Measurements from ENCODE around the gene KLK2. TPM values are rescaled to one million over a fixed set of nuclear protein-coding genes. Genes with fewer than 3 reads are reported as not detected.

Gene KLK2
- total and polyA plus RNA-seq, 2 of the 4 experiments (the other 2 are of a cell fraction) = not detected

- H3K9ac ChIP-seq (ENCODE audit: low read depth, low read length) = no peak overlapping the region
- H3K4me2 ChIP-seq (ENCODE audit: low read depth, low read length) = no peak overlapping the region
- no peak overlapping the region for H4K91ac ChIP-seq (ENCODE audit: insufficient read depth, low read depth, low read length)
- no peak overlapping the region for H4K5ac ChIP-seq (ENCODE audit: low read depth, low read length)
- dilution Hi-C loops (cut with HindIII; ENCODE audit: low sequenced_read_pairs, unreplicated experiment) (no loop called here), intact Hi-C loops (cut with micrococcal nuclease) (no loop called here), in situ Hi-C loops (cut with MboI; ENCODE audit: low sequenced_read_pairs) (no loop called here)
- no peaks in the 10 kb centered on the region for H4K20me1 ChIP-seq (ENCODE audit: insufficient read depth, low read length)
- no peak overlapping the region for H4K8ac ChIP-seq (ENCODE audit: low read depth in 2 of 2, low read length in 2 of 2)
- H3K14ac ChIP-seq (replicated peaks; ENCODE audit: low read depth, low read length) = no peak overlapping the region
- H3K23ac ChIP-seq (ENCODE audit: low read depth, low read length) = no peak overlapping the region
- no peak overlapping the region for H2BK120ac ChIP-seq (ENCODE audit: low read depth, low read length)
- DNase-seq (no peak), ATAC-seq (ENCODE audit: low read depth) (no peak)
- H3K79me1 ChIP-seq (ENCODE audit: low read depth in 1 of 2, low read length in 2 of 2) = no peaks in the 10 kb centered on the region
- no peak overlapping the region for H2AK5ac ChIP-seq (ENCODE audit: low read depth, low read length)
- no peak overlapping the region for H3K18ac ChIP-seq (ENCODE audit: low read depth, low read length)
- H3K27me3 ChIP-seq (ENCODE audit: control insufficient read depth, insufficient read depth, low read length) = peaks cover 11% of the 10 kb centered on the region
- no peak overlapping the region for H2BK20ac ChIP-seq (ENCODE audit: low read depth, low read length)
- no peak overlapping the region for H2AK9ac ChIP-seq (replicated peaks; ENCODE audit: low read depth, low read length, poor library complexity)
- POLR2A ChIA-PET (ENCODE audit: unreplicated experiment) = no interaction called here
- no peaks in the 10 kb centered on the region for H3K4me1 ChIP-seq (ENCODE audit: control insufficient read depth, insufficient read depth, low read length)
- H3K9me1 ChIP-seq (ENCODE audit: insufficient read depth, low read length) = no peaks in the 10 kb centered on the region
- no TSS peak for BruUV-seq (replicated peaks)
- no peak overlapping the region for H3K4me3 ChIP-seq (ENCODE audit: insufficient read depth, low read depth, low read length)
- no peak overlapping the region for H3K27ac ChIP-seq (ENCODE audit: insufficient read depth, low read length)
- no peaks in the 10 kb centered on the region for H3K36me3 ChIP-seq (ENCODE audit: control insufficient read depth, insufficient read depth, low read length)
- H2AFZ ChIP-seq (replicated peaks; ENCODE audit: low read length, poor library complexity) = peak overlapping the region; percentile 32
- no peak overlapping the region for H2BK15ac ChIP-seq (ENCODE audit: low read depth, low read length)
- 4% methylated on average over 4 of the region's 29 CpGs; no CpG with 5 or more reads in 1 of the 2 experiments for WGBS, 2 experiments (ENCODE audit: extremely low coverage in 2 of 2, insufficient read length in 1 of 2)
- H3K9me3 ChIP-seq (ENCODE audit: control insufficient read depth, insufficient read depth, low read length) = no peaks in the 10 kb centered on the region
- CTCF ChIA-PET = interaction anchor here (1.3 kb wide), 1 partner anchor 9 kb away, joined by 3 read pairs; no protein-coding TSS in a partner anchor
- H3K4ac ChIP-seq (ENCODE audit: low read depth, low read length) = no peak overlapping the region
- no peak overlapping the region for H2BK5ac ChIP-seq (ENCODE audit: low read depth, low read length, poor library complexity, severe bottlenecking)
- H3K56ac ChIP-seq (ENCODE audit: extremely low read depth, insufficient read depth, low read length) = no peak overlapping the region
- no peak for TF ChIP-seq USF2 (IDR thresholded peaks at IDR 0.05; ENCODE audit: low read depth, low read length)
- no peak for TF ChIP-seq NFE2L2 (IDR thresholded peaks at IDR 0.05; ENCODE audit: low read depth, low read length)
- TF ChIP-seq CHD1 (IDR thresholded peaks at IDR 0.05; ENCODE audit: low read depth, low read length) = no peak
- TF ChIP-seq SMC3 (IDR thresholded peaks at IDR 0.05; ENCODE audit: low read depth, low read length) = no peak
- TF ChIP-seq ELK1 (IDR thresholded peaks at IDR 0.05; ENCODE audit: borderline replicate concordance, low read depth, low read length) = no peak
- TF ChIP-seq FOS (IDR thresholded peaks at IDR 0.05; ENCODE audit: low read depth, low read length) = no peak
- no peak for TF ChIP-seq RFX5 (IDR thresholded peaks at IDR 0.05; ENCODE audit: low read depth, low read length)
- TF ChIP-seq MXI1 (IDR thresholded peaks at IDR 0.05; ENCODE audit: borderline replicate concordance, low read depth, low read length) = no peak
- no peak for TF ChIP-seq MAZ (IDR thresholded peaks at IDR 0.05; ENCODE audit: borderline replicate concordance, low read depth, low read length)
- no peak for TF ChIP-seq RAD21 (IDR thresholded peaks at IDR 0.05; ENCODE audit: low read length)
- TF ChIP-seq BHLHE40 (IDR thresholded peaks at IDR 0.05; ENCODE audit: low read depth, low read length) = no peak
- TF ChIP-seq MAFK (IDR thresholded peaks at IDR 0.05; ENCODE audit: low read depth, low read length) = no peak
- no peak for TF ChIP-seq RCOR1 (IDR thresholded peaks at IDR 0.05; ENCODE audit: insufficient replicate concordance, low read length)
- no peak for TF ChIP-seq POLR2A (IDR thresholded peaks at IDR 0.05; ENCODE audit: low read depth, low read length)
These were observed 39.8 kb downstream of the KLK2 start for GRCh38 chr19:50912727-50913716.
